ENCODE measurements around the gene MGAT2. TPM values are rescaled to one million over a fixed set of nuclear protein-coding genes. Genes with fewer than 3 reads are reported as not detected.

The MGAT2 gene
- total RNA-seq, 2 experiments from 2014 or later = 30.2 to 32.7 TPM

- POLR2A ChIA-PET = interaction anchor here (0.5 to 5.8 kb wide), 22 partner anchors 9 to 853 kb away, joined by 3 to 110 read pairs (median 3); partner anchors contain the start of genes ARF6, DNAAF2, KLHDC2 and LRR1
- peak within 1 kb of the TSS; percentile 96 for H3K27ac Mint-ChIP-seq
- CTCF ChIA-PET = interaction anchor here (1.0 to 4.5 kb wide), 14 partner anchors 8 to 182 kb away, joined by 3 to 27 read pairs (median 4); partner anchors contain the start of genes DNAAF2, KLHDC2, LRR1 and MGAT2
- TF ChIP-seq CTCF (IDR thresholded peaks at IDR 0.05) = no peak
- peak within 1 kb of the TSS; percentile 91 for H3K4me3 Mint-ChIP-seq
- ATAC-seq = peak; percentile 82
- intact Hi-C loops (cut with micrococcal nuclease) = no loop called here
- H3K27me3 Mint-ChIP-seq = peaks cover 2% of the 10 kb centered on the region
- H3K4me1 Mint-ChIP-seq (ENCODE audit: low read depth) = peaks cover 41% of the 10 kb centered on the region
- no peaks in the 10 kb centered on the region for H3K9me3 Mint-ChIP-seq
- H3K36me3 Mint-ChIP-seq (ENCODE audit: low read depth) = peaks cover 54% of the 10 kb centered on the region
- peak; percentile 99 for DNase-seq
Observed at GRCh38 chr14:49585803-49586672, 34.6 kb upstream of the MGAT2 start, which contains the start of gene RPS29. RPS29 (minus strand) TSS chr14:49586380; CDS start chr14:49586346, 34 bp downstream.

GRCh38 chr14:49586673-49587460 is 33.7 kb upstream of the MGAT2 start:
- TF ChIP-seq CTCF (IDR thresholded peaks at IDR 0.05) = peak; percentile 99
- Mint-ChIP-seq H3K4me1 (ENCODE audit: low read depth) (peaks cover 33% of the 10 kb centered on the region), H3K27ac (peak overlapping the region; percentile 96), H3K36me3 (ENCODE audit: low read depth) (peaks cover 46% of the 10 kb centered on the region), H3K4me3 (peak overlapping the region; percentile 91), H3K9me3 (no peaks in the 10 kb centered on the region), H3K27me3 (peaks cover 2% of the 10 kb centered on the region)
- ChIA-PET POLR2A (interaction anchor here (0.5 to 5.8 kb wide), 17 partner anchors 10 to 499 kb away, joined by 3 to 110 read pairs (median 3); partner anchors contain the start of genes KLHDC2, LRR1, MGAT2 and RPL36AL), CTCF (interaction anchor here (0.6 to 4.5 kb wide), 18 partner anchors 8 to 181 kb away, joined by 3 to 27 read pairs (median 4); partner anchors contain the start of genes DNAAF2, KLHDC2, LRR1 and MGAT2)
- peak; percentile 87 for DNase-seq
- ATAC-seq = peak; percentile 45
- intact Hi-C loops (cut with micrococcal nuclease) = no loop called here

- no peak for ATAC-seq
- intact Hi-C loops (cut with micrococcal nuclease) = no loop called here
- TF ChIP-seq CTCF (IDR thresholded peaks at IDR 0.05) = no peak
- ChIA-PET CTCF (no interaction called here), POLR2A (no interaction called here)
- Mint-ChIP-seq H3K27ac (no peak overlapping the region), H3K4me1 (ENCODE audit: low read depth) (peaks cover 11% of the 10 kb centered on the region), H3K4me3 (no peak overlapping the region), H3K9me3 (no peaks in the 10 kb centered on the region), H3K27me3 (peaks cover 2% of the 10 kb centered on the region), H3K36me3 (ENCODE audit: low read depth) (peaks cover 21% of the 10 kb centered on the region)
- no peak for DNase-seq
Observed at GRCh38 chr14:49589387-49589786, 31.2 kb upstream of the MGAT2 start.

GRCh38 chr14:49593016-49593415 is 27.6 kb upstream of the MGAT2 start:
- no peak overlapping the region for H3K4me3 Mint-ChIP-seq
- intact Hi-C loops (cut with micrococcal nuclease) = no loop called here
- no peak for DNase-seq
- H3K36me3 Mint-ChIP-seq (ENCODE audit: low read depth) = no peaks in the 10 kb centered on the region
- no peak for TF ChIP-seq CTCF (IDR thresholded peaks at IDR 0.05)
- ChIA-PET CTCF (no interaction called here), POLR2A (interaction anchor here (6.9 kb wide), 1 partner anchor 8 kb away, joined by 110 read pairs; the partner anchor contains the start of gene RPS29)
- H3K27me3 Mint-ChIP-seq = no peaks in the 10 kb centered on the region
- no peak overlapping the region for H3K27ac Mint-ChIP-seq
- H3K9me3 Mint-ChIP-seq = no peaks in the 10 kb centered on the region
- peaks cover 11% of the 10 kb centered on the region for H3K4me1 Mint-ChIP-seq (ENCODE audit: low read depth)
- no peak for ATAC-seq
